Middle frontal gyrus (tissue), 1 donor: ENCODE measurements around the gene NXPH4.

Source experiments
- DNase-seq: peaks from one replicate; pipeline ENCODE4 v3.0.0-alpha.2; 2015; ENCODE audit warnings: low spot score; ENCODE audit errors: extremely low spot score

Gene NXPH4

GRCh38 chr12:57218030-57218853, 1.6 kb downstream of the NXPH4 start:
- DNase-seq = no peak

- DNase-seq = no peak
Measured at GRCh38 chr12:57219205-57219992, 2.8 kb downstream of the NXPH4 start.

- no peak for DNase-seq
Measured at GRCh38 chr12:57219993-57220754, 3.6 kb downstream of the NXPH4 start.

GRCh38 chr12:57220770-57221168, 4.2 kb downstream of the NXPH4 start:
- DNase-seq = no peak

- DNase-seq = no peak
Measured at GRCh38 chr12:57221169-57221917, 4.7 kb downstream of the NXPH4 start.

- DNase-seq = no peak
Measured at GRCh38 chr12:57222286-57223190, 5.9 kb downstream of the NXPH4 start.

GRCh38 chr12:57223191-57224165, 6.9 kb downstream of the NXPH4 start:
- DNase-seq = no peak

- no peak for DNase-seq
Measured at GRCh38 chr12:57224278-57224972, 7.8 kb downstream of the NXPH4 start.

GRCh38 chr12:57224973-57225679, 8.5 kb downstream of the NXPH4 start:
- no peak for DNase-seq

- no peak for DNase-seq
Measured at GRCh38 chr12:57225680-57226210, 9.2 kb downstream of the NXPH4 start.

- DNase-seq = no peak
Measured at GRCh38 chr12:57226588-57227314, 10.2 kb downstream of the NXPH4 start.

- no peak for DNase-seq
Measured at GRCh38 chr12:57227315-57228115, 10.9 kb downstream of the NXPH4 start.

- no peak for DNase-seq
Measured at GRCh38 chr12:57229046-57229633, 12.5 kb downstream of the NXPH4 start.

- peak; percentile 94 for DNase-seq
Measured at GRCh38 chr12:57229634-57230380, 13.2 kb downstream of the NXPH4 start, which contains the start of gene SHMT2. SHMT2 (plus strand) TSS chr12:57229711; CDS start chr12:57229779, 68 bp downstream.
